ENCODE results near the gene SLC25A15.
"Not testable (repeated sequence)": the region's sequence is repeated elsewhere in the genome, so short reads cannot be mapped to it uniquely, and the experiment has no call there.

The SLC25A15 gene

DNA sequence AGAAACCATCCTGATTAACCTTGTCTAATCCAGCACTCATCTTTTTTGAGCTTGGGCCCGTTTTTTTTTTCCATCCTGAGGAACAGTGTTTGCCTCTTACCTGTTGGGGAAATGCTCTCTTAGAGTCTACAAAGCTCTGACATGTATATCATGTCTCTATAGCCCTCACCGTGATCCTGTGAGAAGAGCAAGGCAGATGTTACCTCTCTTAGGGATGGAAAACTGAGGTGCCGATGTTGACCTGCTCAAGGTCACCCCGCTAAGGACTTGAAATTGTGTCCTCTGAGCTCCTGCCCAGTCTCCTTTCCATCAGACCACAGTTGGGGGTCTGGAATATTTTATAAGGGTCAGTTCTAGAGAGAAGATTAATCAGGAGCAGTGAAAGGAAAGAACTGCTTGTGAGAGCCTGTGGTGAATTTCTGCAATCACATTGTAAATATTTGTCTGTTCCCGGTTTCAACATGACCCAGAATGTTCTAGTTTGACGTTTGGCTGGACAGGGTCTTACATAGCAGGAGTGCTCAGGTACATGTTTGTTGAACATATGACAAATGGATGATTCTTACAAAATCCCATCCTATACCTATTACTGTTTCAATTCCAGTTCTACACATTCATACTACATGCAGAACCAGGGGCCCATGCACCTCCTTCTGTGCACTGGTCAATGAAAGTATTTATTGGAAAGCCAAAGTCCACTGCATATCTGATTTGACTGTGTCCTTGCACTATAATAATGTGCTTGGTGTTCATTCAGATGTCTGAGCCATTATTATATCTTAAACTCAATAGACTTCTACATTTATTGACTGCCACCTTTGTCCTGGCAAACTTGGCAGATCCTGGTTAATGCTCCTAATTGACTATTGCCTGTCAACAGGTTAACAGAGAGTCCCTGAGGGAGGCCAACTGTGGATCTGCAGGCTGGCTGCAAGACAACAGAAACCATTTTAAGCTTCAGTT, 12.1 kb downstream of the SLC25A15 start:
- Histone ChIP-seq H3K27me3 (ENCODE audit: control insufficient read depth, insufficient read depth, low read length) (no peaks in the 10 kb centered on the region), H3K4me1 (ENCODE audit: control insufficient read depth, insufficient read depth, low read length) (no peaks in the 10 kb centered on the region), H3K9ac (ENCODE audit: low read depth, low read length) (no peak overlapping the region), H3K36me3 (ENCODE audit: control insufficient read depth, insufficient read depth, low read length) (peaks cover 4% of the 10 kb centered on the region), H3K4me3 (ENCODE audit: low read depth, low read length) (no peak overlapping the region), H3K9me3 (ENCODE audit: control insufficient read depth, insufficient read depth, low read length) (no peaks in the 10 kb centered on the region)

DNA sequence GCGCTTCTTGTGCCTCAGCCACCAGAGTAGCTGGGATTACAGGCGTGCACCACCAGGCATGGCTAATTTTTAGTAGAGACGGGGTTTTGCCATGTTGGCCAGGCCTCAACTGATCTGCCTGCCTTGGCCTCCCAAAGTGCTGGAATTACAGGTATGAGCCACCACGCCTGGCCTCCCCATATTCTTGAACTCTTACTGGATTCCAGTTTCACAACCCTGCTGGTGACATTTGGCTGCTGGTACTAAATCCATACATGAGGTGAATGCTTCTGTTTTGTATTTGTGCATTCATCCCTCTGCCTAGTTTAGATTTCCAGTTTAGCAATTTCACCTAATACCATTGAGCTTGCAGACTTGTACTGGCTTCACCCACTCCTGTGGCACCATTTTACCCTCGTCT, 13.9 kb downstream of the SLC25A15 start:
- no peaks in the 10 kb centered on the region for H3K4me1 ChIP-seq (ENCODE audit: control insufficient read depth, insufficient read depth, low read length)
- peaks cover 4% of the 10 kb centered on the region for H3K36me3 ChIP-seq (ENCODE audit: control insufficient read depth, insufficient read depth, low read length)
- no peaks in the 10 kb centered on the region for H3K9me3 ChIP-seq (ENCODE audit: control insufficient read depth, insufficient read depth, low read length)

DNA sequence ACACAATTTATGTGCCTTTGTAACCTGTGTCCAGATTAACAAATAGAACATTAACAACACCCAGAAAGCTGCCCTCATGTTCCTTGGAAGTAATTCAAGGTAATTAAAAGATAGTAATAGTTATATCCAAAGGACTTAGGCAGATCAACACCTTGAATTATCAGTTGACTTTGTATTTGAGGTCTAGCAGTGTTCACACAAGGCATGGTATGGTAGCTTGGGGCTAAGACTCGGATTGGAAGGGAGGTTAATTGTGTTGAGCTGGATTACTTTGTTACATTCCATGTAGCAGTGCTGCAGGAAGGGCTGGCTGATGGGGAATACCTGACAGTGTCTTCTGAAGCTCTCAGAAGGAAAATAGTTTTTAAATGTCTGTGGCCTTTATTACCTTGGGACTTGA, 16.8 kb downstream of the SLC25A15 start:
- Histone ChIP-seq H3K27me3 (ENCODE audit: control insufficient read depth, insufficient read depth, low read length) (no peaks in the 10 kb centered on the region), H3K36me3 (ENCODE audit: control insufficient read depth, insufficient read depth, low read length) (peaks cover 4% of the 10 kb centered on the region)

More for the DNA sequence above, 13.9 kb downstream of the SLC25A15 start:
- Histone ChIP-seq H3K9ac (ENCODE audit: low read depth, low read length) (no peak overlapping the region), H3K4me3 (ENCODE audit: low read depth, low read length) (no peak overlapping the region), H3K27me3 (ENCODE audit: control insufficient read depth, insufficient read depth, low read length) (no peaks in the 10 kb centered on the region)

DNA sequence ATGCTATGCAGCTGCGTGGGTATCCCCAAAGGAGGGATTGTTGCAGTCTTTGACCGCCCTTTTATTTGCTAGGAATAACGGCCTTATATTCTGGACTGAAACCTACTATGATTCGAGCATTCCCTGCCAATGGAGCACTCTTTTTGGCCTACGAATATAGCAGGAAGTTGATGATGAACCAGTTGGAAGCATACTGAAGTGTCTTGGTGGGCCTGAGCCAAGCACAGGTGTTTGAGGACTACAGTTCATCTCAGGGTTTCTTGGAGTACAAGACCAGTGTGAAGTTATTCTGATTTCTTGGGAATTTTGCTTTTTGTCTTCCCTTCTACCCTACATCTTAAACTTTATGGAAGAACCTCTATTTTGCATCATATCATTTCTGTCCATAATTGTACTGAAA, 20.1 kb downstream of the SLC25A15 start:
- H3K9me3 ChIP-seq (ENCODE audit: control insufficient read depth, insufficient read depth, low read length): no peaks in the 10 kb centered on the region
- no peaks in the 10 kb centered on the region for H3K4me1 ChIP-seq (ENCODE audit: control insufficient read depth, insufficient read depth, low read length)
- no peaks in the 10 kb centered on the region for H3K27me3 ChIP-seq (ENCODE audit: control insufficient read depth, insufficient read depth, low read length)
- H3K9ac ChIP-seq (ENCODE audit: low read depth, low read length): no peak overlapping the region
- H3K4me3 ChIP-seq (ENCODE audit: low read depth, low read length): no peak overlapping the region
- H3K36me3 ChIP-seq (ENCODE audit: control insufficient read depth, insufficient read depth, low read length): peaks cover 4% of the 10 kb centered on the region

More for the DNA sequence above, 16.8 kb downstream of the SLC25A15 start:
- no peak overlapping the region for H3K4me3 ChIP-seq (ENCODE audit: low read depth, low read length)
- no peaks in the 10 kb centered on the region for H3K4me1 ChIP-seq (ENCODE audit: control insufficient read depth, insufficient read depth, low read length)
- H3K9me3 ChIP-seq (ENCODE audit: control insufficient read depth, insufficient read depth, low read length): no peaks in the 10 kb centered on the region
- no peak overlapping the region for H3K9ac ChIP-seq (ENCODE audit: low read depth, low read length)

DNA sequence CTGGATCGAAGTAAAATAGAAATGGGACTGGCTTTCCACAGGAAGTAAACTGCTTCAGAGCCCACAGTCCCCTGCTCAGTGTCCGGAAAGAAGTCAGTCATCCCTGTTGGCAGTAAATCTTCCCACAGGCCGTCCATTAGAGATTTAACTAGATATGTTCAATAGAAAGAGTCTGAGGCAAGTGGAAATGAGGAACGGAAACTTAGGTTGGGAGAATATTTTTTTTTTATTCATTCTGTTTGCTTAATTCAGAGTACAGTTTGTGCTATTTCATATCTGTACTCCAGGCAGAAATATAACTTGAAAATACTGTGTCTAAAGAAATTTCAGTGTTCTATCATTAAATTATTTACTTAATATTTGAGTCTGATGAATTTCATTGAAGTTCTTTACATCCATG, 22.7 kb downstream of the SLC25A15 start:
- H3K4me1 ChIP-seq (ENCODE audit: control insufficient read depth, insufficient read depth, low read length): no peaks in the 10 kb centered on the region
- no peaks in the 10 kb centered on the region for H3K9me3 ChIP-seq (ENCODE audit: control insufficient read depth, insufficient read depth, low read length)
- H3K27me3 ChIP-seq (ENCODE audit: control insufficient read depth, insufficient read depth, low read length): no peaks in the 10 kb centered on the region
- no peaks in the 10 kb centered on the region for H3K36me3 ChIP-seq (ENCODE audit: control insufficient read depth, insufficient read depth, low read length)
- no peak overlapping the region for H3K9ac ChIP-seq (ENCODE audit: low read depth, low read length)
- no peak overlapping the region for H3K4me3 ChIP-seq (ENCODE audit: low read depth, low read length)

DNA sequence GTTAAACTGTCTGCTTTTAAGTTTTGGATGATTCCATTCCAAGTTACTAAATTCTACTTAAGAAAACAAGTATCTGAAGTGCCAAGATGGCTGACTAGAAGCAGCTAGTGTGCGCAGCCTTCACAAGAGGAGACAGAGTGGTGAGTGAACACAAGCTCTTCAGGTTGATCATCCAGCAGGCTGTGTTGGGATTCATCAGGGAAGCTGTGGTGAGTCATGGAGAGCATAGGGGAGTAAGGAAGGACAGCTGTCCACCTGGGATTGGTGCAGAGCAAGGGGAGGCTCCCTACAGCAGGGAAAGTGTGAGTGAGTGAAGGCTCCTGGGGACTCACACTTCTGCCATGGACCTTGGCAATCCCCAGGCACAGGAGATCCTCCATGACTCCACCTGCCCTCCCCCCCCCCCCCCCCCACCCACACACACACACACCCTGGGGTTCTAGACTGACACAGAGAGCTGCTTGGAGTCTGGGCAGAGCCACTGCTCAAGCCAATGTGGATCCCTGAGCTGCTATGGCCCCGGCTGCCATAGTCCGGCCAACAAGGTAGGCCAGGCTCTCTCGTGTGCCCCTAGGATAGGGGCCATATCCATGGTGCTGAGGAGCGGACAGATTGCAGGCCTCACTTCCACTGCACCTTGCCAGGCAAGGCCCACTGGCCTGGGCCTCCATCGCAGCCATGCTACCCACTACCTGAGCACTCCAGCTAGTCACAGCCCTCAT, 23.5 kb downstream of the SLC25A15 start:
- Histone ChIP-seq H3K9me3 (ENCODE audit: control insufficient read depth, insufficient read depth, low read length) (no peaks in the 10 kb centered on the region), H3K36me3 (ENCODE audit: control insufficient read depth, insufficient read depth, low read length) (no peaks in the 10 kb centered on the region), H3K4me1 (ENCODE audit: control insufficient read depth, insufficient read depth, low read length) (no peaks in the 10 kb centered on the region), H3K27me3 (ENCODE audit: control insufficient read depth, insufficient read depth, low read length) (no peaks in the 10 kb centered on the region), H3K9ac (ENCODE audit: low read depth, low read length) (no peak overlapping the region), H3K4me3 (ENCODE audit: low read depth, low read length) (no peak overlapping the region)

DNA sequence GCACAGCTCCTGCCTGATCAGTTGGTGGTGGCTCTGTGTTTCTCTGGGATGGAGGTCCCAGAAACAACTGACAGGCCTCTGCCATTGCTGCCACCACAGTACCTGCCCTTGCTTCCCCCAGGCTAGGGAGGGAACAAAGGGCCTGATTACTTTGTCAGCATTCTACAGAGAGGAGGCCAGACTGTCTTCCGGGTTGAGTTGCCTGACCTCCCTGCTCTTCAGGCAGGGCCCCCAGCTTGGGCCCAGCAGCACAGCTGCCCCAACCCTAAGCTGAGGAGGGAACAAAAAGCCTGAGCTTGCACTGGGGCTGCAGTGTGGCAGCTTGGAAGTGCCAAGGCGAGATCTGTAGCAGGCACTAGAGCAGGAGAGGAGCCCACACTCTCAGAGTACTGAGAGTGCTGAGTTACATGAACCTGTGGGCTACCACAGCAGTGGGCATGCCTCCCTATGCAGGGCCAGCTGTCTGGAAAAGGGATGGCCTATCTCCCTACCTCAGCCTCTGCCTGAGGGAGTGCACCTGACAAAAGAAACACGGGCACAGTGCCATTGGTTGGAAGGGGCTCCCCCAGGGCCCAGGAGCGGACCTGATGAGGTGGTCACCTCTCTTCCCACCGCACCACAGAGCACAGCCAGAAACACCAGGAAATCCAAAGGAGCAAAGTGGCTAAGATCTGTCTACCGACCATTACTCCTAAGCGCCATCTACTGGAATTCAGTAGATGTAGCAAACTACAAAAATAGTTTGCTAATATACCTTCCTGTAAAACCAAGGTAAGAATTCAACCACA, 24.4 kb downstream of the SLC25A15 start:
- Histone ChIP-seq H3K9ac (ENCODE audit: low read depth, low read length) (no peak overlapping the region), H3K9me3 (ENCODE audit: control insufficient read depth, insufficient read depth, low read length) (no peaks in the 10 kb centered on the region), H3K27me3 (ENCODE audit: control insufficient read depth, insufficient read depth, low read length) (no peaks in the 10 kb centered on the region), H3K4me1 (ENCODE audit: control insufficient read depth, insufficient read depth, low read length) (no peaks in the 10 kb centered on the region), H3K36me3 (ENCODE audit: control insufficient read depth, insufficient read depth, low read length) (no peaks in the 10 kb centered on the region), H3K4me3 (ENCODE audit: low read depth, low read length) (no peak overlapping the region)

DNA sequence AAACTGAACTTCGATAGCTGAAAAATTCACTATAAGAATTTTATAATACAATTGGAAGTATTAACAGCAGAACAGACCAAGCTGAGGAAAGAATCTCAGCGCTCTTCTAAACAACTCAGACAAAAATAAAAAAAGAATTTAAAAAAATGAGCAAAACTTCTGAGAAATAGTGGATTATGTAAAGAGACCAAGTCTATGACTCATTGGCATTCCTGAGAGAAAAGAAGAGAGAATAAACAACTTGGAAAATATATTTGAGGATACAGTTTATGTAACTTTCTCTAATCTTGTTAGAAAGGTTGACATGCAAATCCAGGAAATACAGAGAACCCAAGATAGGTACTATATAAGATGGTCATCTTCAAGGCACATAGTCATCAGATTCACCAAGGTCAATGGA, 25.4 kb downstream of the SLC25A15 start:
- Histone ChIP-seq H3K27me3 (ENCODE audit: control insufficient read depth, insufficient read depth, low read length) (no peaks in the 10 kb centered on the region), H3K36me3 (ENCODE audit: control insufficient read depth, insufficient read depth, low read length) (no peaks in the 10 kb centered on the region), H3K9me3 (ENCODE audit: control insufficient read depth, insufficient read depth, low read length) (no peaks in the 10 kb centered on the region), H3K4me3 (ENCODE audit: low read depth, low read length) (no peak overlapping the region), H3K9ac (ENCODE audit: low read depth, low read length) (no peak overlapping the region), H3K4me1 (ENCODE audit: control insufficient read depth, insufficient read depth, low read length) (no peaks in the 10 kb centered on the region)

DNA sequence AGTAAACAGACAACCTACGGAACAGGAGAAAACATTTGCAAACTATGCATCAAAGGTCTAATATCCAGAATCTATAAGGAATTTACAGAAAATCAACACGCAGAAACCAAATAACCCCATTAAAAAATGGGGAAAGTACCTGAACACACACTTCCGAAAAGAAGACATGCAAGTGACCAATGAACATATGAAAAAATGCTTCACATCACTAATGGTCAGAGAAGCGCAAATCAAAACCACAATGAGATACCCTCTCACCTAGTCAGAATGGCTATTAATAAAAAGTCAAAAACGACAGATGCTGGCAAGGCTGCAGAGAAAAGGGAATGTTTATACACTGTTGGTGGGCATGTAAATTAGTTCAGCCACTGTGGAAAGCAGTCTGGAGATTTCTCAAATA, 29.5 kb downstream of the SLC25A15 start:
- Histone ChIP-seq H3K9me3 (ENCODE audit: control insufficient read depth, insufficient read depth, low read length) (no peaks in the 10 kb centered on the region), H3K4me1 (ENCODE audit: control insufficient read depth, insufficient read depth, low read length) (no peaks in the 10 kb centered on the region), H3K9ac (ENCODE audit: low read depth, low read length) (no peak overlapping the region), H3K36me3 (ENCODE audit: control insufficient read depth, insufficient read depth, low read length) (no peaks in the 10 kb centered on the region), H3K4me3 (ENCODE audit: low read depth, low read length) (no peak overlapping the region), H3K27me3 (ENCODE audit: control insufficient read depth, insufficient read depth, low read length) (no peaks in the 10 kb centered on the region)

DNA sequence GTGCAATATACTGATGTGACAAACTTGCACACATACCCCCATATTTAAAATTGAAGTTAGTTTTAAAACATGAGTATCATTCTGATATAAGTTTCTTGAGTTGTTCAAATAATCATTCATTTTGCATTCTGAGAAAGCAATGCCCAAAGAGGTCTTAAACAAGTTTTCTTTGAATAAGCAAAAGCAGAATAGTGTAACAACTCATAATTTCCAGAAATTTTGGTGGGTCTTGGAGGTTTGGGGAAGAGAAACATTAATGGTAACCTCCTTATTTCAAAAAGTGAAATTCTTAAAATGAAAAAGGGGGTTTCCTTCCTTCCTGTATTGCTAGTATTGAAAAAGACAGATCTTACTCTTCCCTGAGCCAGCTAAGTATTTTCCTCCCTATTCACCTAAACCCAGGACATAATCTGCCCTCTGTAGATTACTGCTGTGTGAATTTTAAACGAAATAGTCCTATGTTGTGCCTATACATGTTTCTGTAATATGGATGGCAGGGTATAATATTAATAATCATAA, 30.4 kb downstream of the SLC25A15 start:
- no peaks in the 10 kb centered on the region for H3K36me3 ChIP-seq (ENCODE audit: control insufficient read depth, insufficient read depth, low read length)
- H3K27me3 ChIP-seq (ENCODE audit: control insufficient read depth, insufficient read depth, low read length): no peaks in the 10 kb centered on the region
- H3K4me3 ChIP-seq (ENCODE audit: low read depth, low read length): no peak overlapping the region
- no peaks in the 10 kb centered on the region for H3K9me3 ChIP-seq (ENCODE audit: control insufficient read depth, insufficient read depth, low read length)
- no peak overlapping the region for H3K9ac ChIP-seq (ENCODE audit: low read depth, low read length)
- no peaks in the 10 kb centered on the region for H3K4me1 ChIP-seq (ENCODE audit: control insufficient read depth, insufficient read depth, low read length)

DNA sequence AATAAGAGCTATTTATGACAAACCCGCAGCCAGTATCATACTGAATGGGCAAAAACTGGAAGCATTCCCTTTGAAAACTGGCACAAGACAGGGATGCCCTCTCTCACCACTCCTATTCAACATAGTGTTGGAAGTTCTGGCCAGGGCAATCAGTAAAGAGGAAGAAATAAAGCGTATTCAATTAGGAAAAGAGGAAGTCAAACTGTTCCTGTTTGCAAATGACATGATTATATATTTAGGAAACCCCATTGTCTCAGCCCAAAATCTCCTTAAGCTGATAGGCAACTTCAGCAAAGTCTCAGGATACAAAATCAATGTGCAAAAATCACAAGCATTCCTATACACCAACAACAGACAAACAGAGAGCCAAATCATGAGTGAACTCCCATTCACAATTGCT, 50.3 kb downstream of the SLC25A15 start:
- H3K4me1 ChIP-seq (ENCODE audit: control insufficient read depth, insufficient read depth, low read length); H3K4me3 ChIP-seq (ENCODE audit: low read depth, low read length); H3K9ac ChIP-seq (ENCODE audit: low read depth, low read length); H3K36me3 ChIP-seq (ENCODE audit: control insufficient read depth, insufficient read depth, low read length); H3K27me3 ChIP-seq (ENCODE audit: control insufficient read depth, insufficient read depth, low read length); H3K9me3 ChIP-seq (ENCODE audit: control insufficient read depth, insufficient read depth, low read length): not testable (repeated sequence)
